ENCODE results near the gene INHA.

Gene INHA

GRCh38 chr2:219615894-219616293, 43.8 kb downstream of the INHA start:
- H3K27me3 ChIP-seq (ENCODE audit: low read length): no peaks in the 10 kb centered on the region
- H3K9me3 ChIP-seq (ENCODE audit: insufficient read depth, low read length): no peaks in the 10 kb centered on the region
- no peak overlapping the region for H3K9ac ChIP-seq (ENCODE audit: low read length)
- TF ChIP-seq, protein P1, sequence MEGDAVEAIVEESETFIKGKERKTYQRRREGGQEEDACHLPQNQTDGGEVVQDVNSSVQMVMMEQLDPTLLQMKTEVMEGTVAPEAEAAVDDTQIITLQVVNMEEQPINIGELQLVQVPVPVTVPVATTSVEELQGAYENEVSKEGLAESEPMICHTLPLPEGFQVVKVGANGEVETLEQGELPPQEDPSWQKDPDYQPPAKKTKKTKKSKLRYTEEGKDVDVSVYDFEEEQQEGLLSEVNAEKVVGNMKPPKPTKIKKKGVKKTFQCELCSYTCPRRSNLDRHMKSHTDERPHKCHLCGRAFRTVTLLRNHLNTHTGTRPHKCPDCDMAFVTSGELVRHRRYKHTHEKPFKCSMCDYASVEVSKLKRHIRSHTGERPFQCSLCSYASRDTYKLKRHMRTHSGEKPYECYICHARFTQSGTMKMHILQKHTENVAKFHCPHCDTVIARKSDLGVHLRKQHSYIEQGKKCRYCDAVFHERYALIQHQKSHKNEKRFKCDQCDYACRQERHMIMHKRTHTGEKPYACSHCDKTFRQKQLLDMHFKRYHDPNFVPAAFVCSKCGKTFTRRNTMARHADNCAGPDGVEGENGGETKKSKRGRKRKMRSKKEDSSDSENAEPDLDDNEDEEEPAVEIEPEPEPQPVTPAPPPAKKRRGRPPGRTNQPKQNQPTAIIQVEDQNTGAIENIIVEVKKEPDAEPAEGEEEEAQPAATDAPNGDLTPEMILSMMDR (IDR thresholded peaks at IDR 0.05; ENCODE audit: insufficient read depth, low read length, poor library complexity, severe bottlenecking): no peak
- TF ChIP-seq EZH2phosphoT487 (conservative IDR thresholded peaks at IDR 0.05; ENCODE audit: low read length): no peak
- H2AFZ ChIP-seq (ENCODE audit: low read depth, low read length, severe bottlenecking): no peak overlapping the region
- no peak overlapping the region for H3K4me2 ChIP-seq (ENCODE audit: low read depth, low read length, poor library complexity, severe bottlenecking)
- H4K20me1 ChIP-seq (ENCODE audit: low read depth, low read length): no peaks in the 10 kb centered on the region
- H3F3A ChIP-seq (ENCODE audit: insufficient read depth): no peaks in the 10 kb centered on the region
- no peak overlapping the region for H3K27ac ChIP-seq (ENCODE audit: low read depth, low read length)
- no peaks in the 10 kb centered on the region for H3K9me2 ChIP-seq (replicated peaks; ENCODE audit: insufficient read depth, low read length)
- no peaks in the 10 kb centered on the region for H3K79me2 ChIP-seq (ENCODE audit: insufficient read depth, low read length)
- no peak overlapping the region for H3K4me3 ChIP-seq (ENCODE audit: insufficient read depth, low read length, poor library complexity, severe bottlenecking)
- no peaks in the 10 kb centered on the region for H3K36me3 ChIP-seq (ENCODE audit: low read length)

GRCh38 chr2:219616550-219616949, 44.4 kb downstream of the INHA start:
- H3K36me3 ChIP-seq (ENCODE audit: low read length): no peaks in the 10 kb centered on the region
- H3K79me2 ChIP-seq (ENCODE audit: insufficient read depth, low read length): no peaks in the 10 kb centered on the region
- H3F3A ChIP-seq (ENCODE audit: insufficient read depth): no peaks in the 10 kb centered on the region
- TF ChIP-seq EZH2phosphoT487 (conservative IDR thresholded peaks at IDR 0.05; ENCODE audit: low read length): no peak
- TF ChIP-seq, protein P1 (IDR thresholded peaks at IDR 0.05; ENCODE audit: insufficient read depth, low read length, poor library complexity, severe bottlenecking): no peak
- H3K27ac ChIP-seq (ENCODE audit: low read depth, low read length): no peak overlapping the region
- H3K9ac ChIP-seq (ENCODE audit: low read length): no peak overlapping the region
- no peaks in the 10 kb centered on the region for H3K9me3 ChIP-seq (ENCODE audit: insufficient read depth, low read length)
- no peak overlapping the region for H2AFZ ChIP-seq (ENCODE audit: low read depth, low read length, severe bottlenecking)
- no peak overlapping the region for H3K4me3 ChIP-seq (ENCODE audit: insufficient read depth, low read length, poor library complexity, severe bottlenecking)
- H3K4me2 ChIP-seq (ENCODE audit: low read depth, low read length, poor library complexity, severe bottlenecking): no peak overlapping the region
- H3K27me3 ChIP-seq (ENCODE audit: low read length): no peaks in the 10 kb centered on the region
- no peaks in the 10 kb centered on the region for H4K20me1 ChIP-seq (ENCODE audit: low read depth, low read length)
- H3K9me2 ChIP-seq (replicated peaks; ENCODE audit: insufficient read depth, low read length): no peaks in the 10 kb centered on the region

DNA sequence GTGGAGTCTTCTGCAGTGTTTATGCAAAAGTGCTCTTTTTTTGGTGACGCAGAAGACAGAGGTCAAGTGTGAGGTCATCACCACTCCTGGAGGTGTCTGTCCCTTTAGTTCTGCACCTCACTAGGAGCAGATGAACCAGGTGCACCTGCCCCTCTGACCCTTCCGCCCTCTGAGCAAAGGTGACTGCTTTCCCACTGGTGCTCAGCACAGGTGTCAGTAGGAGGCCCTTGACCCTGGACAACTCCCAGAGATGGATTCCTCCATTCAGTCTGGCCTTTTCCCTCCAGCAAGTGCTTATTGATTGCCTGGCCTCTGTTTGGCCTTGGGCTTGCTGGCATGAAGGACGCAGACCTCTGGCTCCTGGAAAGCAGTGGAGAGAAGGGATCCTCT, 46.6 kb downstream of the INHA start:
- Histone ChIP-seq H3K9ac (ENCODE audit: low read length) (no peak overlapping the region), H3K27ac (ENCODE audit: low read depth, low read length) (no peak overlapping the region), H4K20me1 (ENCODE audit: low read depth, low read length) (no peaks in the 10 kb centered on the region), H3K27me3 (ENCODE audit: low read length) (no peaks in the 10 kb centered on the region), H3K9me2 (replicated peaks; ENCODE audit: insufficient read depth, low read length) (no peaks in the 10 kb centered on the region), H3F3A (ENCODE audit: insufficient read depth) (no peaks in the 10 kb centered on the region), H3K4me2 (ENCODE audit: low read depth, low read length, poor library complexity, severe bottlenecking) (no peak overlapping the region), H3K4me3 (ENCODE audit: insufficient read depth, low read length, poor library complexity, severe bottlenecking) (no peak overlapping the region), H3K36me3 (ENCODE audit: low read length) (no peaks in the 10 kb centered on the region), H2AFZ (ENCODE audit: low read depth, low read length, severe bottlenecking) (no peak overlapping the region), H3K79me2 (ENCODE audit: insufficient read depth, low read length) (no peaks in the 10 kb centered on the region), H3K9me3 (ENCODE audit: insufficient read depth, low read length) (no peaks in the 10 kb centered on the region)
- TF ChIP-seq, protein P1 (IDR thresholded peaks at IDR 0.05; ENCODE audit: insufficient read depth, low read length, poor library complexity, severe bottlenecking): no peak

DNA sequence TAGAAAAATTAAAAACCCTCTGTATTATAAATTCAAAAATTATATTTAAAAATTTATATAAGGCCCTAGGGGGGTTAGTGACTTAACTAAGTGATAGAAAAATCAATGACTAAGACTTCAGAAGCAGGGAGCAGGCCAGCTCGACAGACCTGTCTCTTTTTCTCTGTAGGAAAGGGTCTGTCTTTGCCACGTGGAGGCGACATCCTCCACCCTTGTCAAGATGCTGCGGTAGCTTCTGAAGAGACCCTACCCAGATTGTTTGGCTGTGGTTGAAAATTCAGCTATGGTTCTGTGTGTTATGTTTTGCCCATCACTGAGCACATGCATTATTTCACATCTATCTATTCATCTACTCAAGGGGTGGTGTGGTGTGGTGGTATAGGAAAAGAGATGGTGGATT, 47.1 kb downstream of the INHA start:
- Histone ChIP-seq H3K27ac (ENCODE audit: low read depth, low read length) (no peak overlapping the region), H3K27me3 (ENCODE audit: low read length) (no peaks in the 10 kb centered on the region), H2AFZ (ENCODE audit: low read depth, low read length, severe bottlenecking) (no peak overlapping the region), H3K4me3 (ENCODE audit: insufficient read depth, low read length, poor library complexity, severe bottlenecking) (no peak overlapping the region), H3K9ac (ENCODE audit: low read length) (no peak overlapping the region), H3K79me2 (ENCODE audit: insufficient read depth, low read length) (no peaks in the 10 kb centered on the region), H3K9me2 (replicated peaks; ENCODE audit: insufficient read depth, low read length) (no peaks in the 10 kb centered on the region), H3F3A (ENCODE audit: insufficient read depth) (no peaks in the 10 kb centered on the region), H4K20me1 (ENCODE audit: low read depth, low read length) (no peaks in the 10 kb centered on the region), H3K4me2 (ENCODE audit: low read depth, low read length, poor library complexity, severe bottlenecking) (no peak overlapping the region), H3K9me3 (ENCODE audit: insufficient read depth, low read length) (no peaks in the 10 kb centered on the region), H3K36me3 (ENCODE audit: low read length) (no peaks in the 10 kb centered on the region)
- no peak for TF ChIP-seq EZH2phosphoT487 (conservative IDR thresholded peaks at IDR 0.05; ENCODE audit: low read length)
- TF ChIP-seq, protein P1 (IDR thresholded peaks at IDR 0.05; ENCODE audit: insufficient read depth, low read length, poor library complexity, severe bottlenecking): no peak
